Retinal pigment epithelial cell (primary cell): ENCODE results near the gene TARP.

Experiments used
- DNase-seq: peaks from one replicate; pipeline ENCODE4 v3.0.0-alpha.2; 2010; ENCODE audit warnings: low read depth
- H3K4me3 ChIP-seq: 2 replicates; pipeline ENCODE4 v1.5.1; 2011; ENCODE audit warnings: mild to moderate bottlenecking, low read length, control low read depth, moderate library complexity
- TF ChIP-seq, protein P1 (sequence below): conservative IDR thresholded peaks from 2 replicates; pipeline ENCODE4 v1.5.1; 2011; ENCODE audit warnings: low read depth, low read length, control low read depth, inconsistent platforms

TARP gene

DNA sequence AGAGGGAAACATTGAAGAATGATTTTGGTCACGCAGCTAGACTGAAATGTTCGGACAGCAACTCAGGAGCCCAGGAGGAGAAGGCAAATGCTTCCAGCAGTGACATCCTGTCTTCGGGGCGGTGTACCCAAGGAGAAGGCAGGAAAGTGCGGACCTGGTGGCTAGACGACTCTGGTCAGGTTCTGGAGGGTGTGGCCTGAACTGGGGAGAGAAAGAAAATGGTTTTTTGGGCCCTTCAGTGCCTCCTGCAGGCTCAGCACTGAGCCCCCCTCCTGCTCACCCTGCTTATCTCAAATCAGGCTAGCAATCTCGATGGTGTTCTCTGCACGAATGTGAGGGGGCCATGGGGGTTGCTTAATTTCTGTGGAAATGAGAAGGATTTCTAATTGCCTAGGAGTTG is 26.7 kb upstream of the TARP start:
- no peak for DNase-seq
- H3K4me3 ChIP-seq = no peak overlapping the region
- TF ChIP-seq, protein P1, sequence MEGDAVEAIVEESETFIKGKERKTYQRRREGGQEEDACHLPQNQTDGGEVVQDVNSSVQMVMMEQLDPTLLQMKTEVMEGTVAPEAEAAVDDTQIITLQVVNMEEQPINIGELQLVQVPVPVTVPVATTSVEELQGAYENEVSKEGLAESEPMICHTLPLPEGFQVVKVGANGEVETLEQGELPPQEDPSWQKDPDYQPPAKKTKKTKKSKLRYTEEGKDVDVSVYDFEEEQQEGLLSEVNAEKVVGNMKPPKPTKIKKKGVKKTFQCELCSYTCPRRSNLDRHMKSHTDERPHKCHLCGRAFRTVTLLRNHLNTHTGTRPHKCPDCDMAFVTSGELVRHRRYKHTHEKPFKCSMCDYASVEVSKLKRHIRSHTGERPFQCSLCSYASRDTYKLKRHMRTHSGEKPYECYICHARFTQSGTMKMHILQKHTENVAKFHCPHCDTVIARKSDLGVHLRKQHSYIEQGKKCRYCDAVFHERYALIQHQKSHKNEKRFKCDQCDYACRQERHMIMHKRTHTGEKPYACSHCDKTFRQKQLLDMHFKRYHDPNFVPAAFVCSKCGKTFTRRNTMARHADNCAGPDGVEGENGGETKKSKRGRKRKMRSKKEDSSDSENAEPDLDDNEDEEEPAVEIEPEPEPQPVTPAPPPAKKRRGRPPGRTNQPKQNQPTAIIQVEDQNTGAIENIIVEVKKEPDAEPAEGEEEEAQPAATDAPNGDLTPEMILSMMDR = no peak

- no peak for DNase-seq
- TF ChIP-seq, protein P1 = no peak
- H3K4me3 ChIP-seq = no peak overlapping the region
Observed at GRCh38 chr7:38299275-38299931, 26.0 kb upstream of the TARP start.

DNA sequence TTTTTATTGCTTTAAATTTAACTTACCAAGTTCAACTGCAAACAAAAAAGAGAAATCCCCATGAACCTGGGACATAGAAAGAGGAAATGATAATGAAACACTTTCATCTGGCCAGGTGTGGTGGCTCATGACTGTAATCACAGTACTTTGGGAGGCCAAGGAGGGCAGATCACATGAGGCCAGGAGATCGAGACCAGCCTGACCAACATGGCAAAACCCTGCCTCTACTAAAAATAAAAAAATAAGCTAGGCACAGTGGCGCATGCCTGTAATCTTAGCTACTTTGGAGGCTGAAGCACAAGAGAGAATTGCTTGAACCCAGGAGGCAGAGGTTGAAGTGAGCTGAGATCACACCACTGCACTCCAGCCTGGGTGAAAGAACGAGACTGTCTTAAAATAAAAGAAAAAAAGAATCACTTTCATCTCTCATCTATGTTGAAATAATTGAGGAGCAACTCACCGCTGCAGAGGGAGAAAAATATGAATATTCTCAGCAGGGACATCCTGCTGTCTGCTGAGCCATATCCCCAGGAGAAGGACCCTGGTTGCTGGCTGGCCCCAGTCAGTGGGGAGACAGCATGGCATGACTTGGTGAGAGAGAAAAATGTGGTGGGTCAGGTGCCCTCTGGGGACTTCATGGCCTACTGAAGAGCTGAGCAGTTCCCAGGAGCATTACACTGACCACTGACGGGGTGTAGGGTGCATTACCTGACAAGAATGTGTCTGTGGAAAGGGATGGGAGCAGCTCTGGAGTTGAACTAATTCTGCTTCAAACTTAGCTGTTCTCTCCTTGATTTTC is 22.8 kb upstream of the TARP start:
- TF ChIP-seq, protein P1 = no peak
- DNase-seq = no peak

DNA sequence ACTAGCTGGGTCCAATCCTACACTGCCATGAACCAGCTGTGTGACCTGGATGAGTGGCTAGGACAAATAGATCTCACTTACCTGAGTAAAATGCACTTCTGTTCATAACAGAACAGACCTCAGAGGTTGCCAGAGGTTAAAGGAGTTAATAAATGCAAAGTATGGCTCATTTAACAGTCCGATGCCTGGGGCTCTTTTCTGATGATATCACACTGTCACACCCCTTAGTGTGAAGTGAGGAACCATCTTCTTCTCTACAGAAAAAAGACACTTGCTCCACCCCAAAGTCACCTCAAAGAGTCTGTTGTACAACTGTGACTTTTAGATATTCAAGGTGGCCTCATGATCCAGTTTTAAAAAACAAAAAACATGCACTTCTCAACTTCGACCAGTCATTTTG is 21.5 kb upstream of the TARP start:
- TF ChIP-seq, protein P1 = no peak
- no peak for DNase-seq

More for the DNA sequence above, 22.8 kb upstream of the TARP start:
- no peak overlapping the region for H3K4me3 ChIP-seq

DNA sequence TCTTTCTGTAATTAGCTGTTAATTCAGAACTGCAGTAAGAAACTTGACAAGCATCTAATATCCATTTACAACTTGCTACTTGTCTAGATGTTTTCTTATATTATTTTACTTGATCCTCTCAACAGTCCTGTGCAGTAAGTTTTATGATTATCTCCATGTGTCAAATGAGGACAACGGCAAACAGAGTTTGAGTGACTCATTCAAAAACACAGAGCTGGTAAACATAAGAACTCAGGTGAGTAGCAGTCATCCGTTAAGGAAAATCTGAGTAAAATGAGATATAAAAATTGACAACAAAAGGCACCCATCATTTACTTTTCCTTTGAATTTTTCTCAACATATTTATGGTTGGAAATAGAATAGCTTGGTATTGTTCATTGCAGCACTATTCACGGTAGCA is 19.0 kb upstream of the TARP start:
- H3K4me3 ChIP-seq = no peak overlapping the region
- TF ChIP-seq, protein P1 = no peak
- no peak for DNase-seq

More for the DNA sequence above, 21.5 kb upstream of the TARP start:
- H3K4me3 ChIP-seq = no peak overlapping the region

- TF ChIP-seq, protein P1 = no peak
- H3K4me3 ChIP-seq = no peak overlapping the region
- no peak for DNase-seq
Observed at GRCh38 chr7:38291650-38292049, 18.2 kb upstream of the TARP start.
